RWPE1 (cell line): Measurements from ENCODE around the gene FLOT2.
A peak's percentile ranks its signal among the peaks of the same experiment; 100 is the strongest.

Source experiments
- CTCF ChIA-PET: fragments of 350-600 bp; sonication (Branson Sonifier 250); formaldehyde crosslinking; extraction: SDS; loops from one replicate; lab custom pipeline; 2021; lab: Yijun Ruan, JAX
- POLR2A ChIA-PET: fragments of 400-600 bp; formaldehyde crosslinking; extraction: SDS; loops from one replicate; lab custom pipeline; 2020; ENCODE audit warnings: antibody characterized with exemption; ENCODE audit not compliant: low non-redundant PET; lab: Yijun Ruan, JAX
- DNase-seq: peaks from one replicate; pipeline ENCODE4 v3.0.0; 2012; ENCODE audit warnings: low spot score
- H3K27ac ChIP-seq: fragments of 450-650 bp; 2 replicates; pipeline ENCODE4 v1.5.1; 2017
- TF ChIP-seq, protein P1 (sequence below): fragments of 450-650 bp; conservative IDR thresholded peaks from 2 replicates; pipeline ENCODE4 v1.5.1; 2017; ENCODE audit warnings: low read depth, mild to moderate bottlenecking

FLOT2 gene

DNA sequence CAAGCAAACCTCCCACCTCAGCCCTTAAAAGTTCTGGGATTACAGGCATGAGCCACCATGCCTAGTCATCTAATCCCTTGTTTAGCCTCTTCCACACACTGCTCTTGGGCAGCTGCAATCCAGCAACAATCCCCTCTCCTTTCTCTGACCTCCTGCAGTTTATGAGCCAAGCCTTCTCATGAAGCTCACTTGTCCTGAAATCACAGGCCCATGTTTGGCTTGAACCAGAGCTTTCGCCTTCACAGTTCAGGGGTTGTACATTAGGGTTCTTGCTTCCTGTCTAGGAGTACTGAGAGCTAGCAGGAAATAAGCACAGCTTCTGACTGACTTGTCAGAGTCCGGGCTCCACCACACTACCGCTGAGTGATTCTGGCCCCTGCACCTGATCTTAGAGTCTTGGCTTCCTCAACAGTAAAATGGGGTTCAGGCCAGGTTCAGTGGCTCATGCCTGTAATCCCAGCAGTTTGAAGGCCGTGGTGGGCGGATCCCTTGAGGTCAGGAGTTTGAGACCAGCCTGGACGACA is 26.4 kb downstream of the FLOT2 start:
- ChIA-PET POLR2A (no interaction called here), CTCF (interaction anchor here (1.3 kb wide), 1 partner anchor 107 kb away, joined by 5 read pairs; no protein-coding TSS in a partner anchor)
- no peak overlapping the region for H3K27ac ChIP-seq
- DNase-seq, result no peak
- TF ChIP-seq, protein P1, sequence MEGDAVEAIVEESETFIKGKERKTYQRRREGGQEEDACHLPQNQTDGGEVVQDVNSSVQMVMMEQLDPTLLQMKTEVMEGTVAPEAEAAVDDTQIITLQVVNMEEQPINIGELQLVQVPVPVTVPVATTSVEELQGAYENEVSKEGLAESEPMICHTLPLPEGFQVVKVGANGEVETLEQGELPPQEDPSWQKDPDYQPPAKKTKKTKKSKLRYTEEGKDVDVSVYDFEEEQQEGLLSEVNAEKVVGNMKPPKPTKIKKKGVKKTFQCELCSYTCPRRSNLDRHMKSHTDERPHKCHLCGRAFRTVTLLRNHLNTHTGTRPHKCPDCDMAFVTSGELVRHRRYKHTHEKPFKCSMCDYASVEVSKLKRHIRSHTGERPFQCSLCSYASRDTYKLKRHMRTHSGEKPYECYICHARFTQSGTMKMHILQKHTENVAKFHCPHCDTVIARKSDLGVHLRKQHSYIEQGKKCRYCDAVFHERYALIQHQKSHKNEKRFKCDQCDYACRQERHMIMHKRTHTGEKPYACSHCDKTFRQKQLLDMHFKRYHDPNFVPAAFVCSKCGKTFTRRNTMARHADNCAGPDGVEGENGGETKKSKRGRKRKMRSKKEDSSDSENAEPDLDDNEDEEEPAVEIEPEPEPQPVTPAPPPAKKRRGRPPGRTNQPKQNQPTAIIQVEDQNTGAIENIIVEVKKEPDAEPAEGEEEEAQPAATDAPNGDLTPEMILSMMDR, result no peak

DNA sequence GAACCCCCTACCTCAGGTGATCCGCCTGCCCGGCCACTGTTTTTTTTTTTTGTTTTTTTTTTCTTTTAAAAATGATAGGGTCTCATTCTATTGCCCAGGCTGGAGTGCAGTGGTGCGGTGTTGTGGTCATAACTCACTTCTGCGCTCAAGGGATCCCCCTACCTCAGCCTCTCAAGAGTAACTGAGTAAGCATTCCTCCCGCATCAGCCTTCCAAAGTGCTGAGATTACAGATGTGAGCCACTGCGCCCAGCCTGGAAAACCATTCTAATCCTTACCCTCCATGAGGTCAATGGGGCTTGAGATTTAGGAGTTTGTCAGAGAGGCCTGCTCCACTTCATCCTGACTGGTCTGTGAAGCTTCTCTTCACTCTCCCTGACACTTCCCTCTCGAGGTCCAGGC is 30.3 kb downstream of the FLOT2 start:
- H3K27ac ChIP-seq, result no peak overlapping the region
- DNase-seq, result no peak
- ChIA-PET POLR2A (no interaction called here), CTCF (interaction anchor here (0.6 kb wide), 1 partner anchor 55 kb away, joined by 5 read pairs; no protein-coding TSS in a partner anchor)
- TF ChIP-seq, protein P1, result no peak

DNA sequence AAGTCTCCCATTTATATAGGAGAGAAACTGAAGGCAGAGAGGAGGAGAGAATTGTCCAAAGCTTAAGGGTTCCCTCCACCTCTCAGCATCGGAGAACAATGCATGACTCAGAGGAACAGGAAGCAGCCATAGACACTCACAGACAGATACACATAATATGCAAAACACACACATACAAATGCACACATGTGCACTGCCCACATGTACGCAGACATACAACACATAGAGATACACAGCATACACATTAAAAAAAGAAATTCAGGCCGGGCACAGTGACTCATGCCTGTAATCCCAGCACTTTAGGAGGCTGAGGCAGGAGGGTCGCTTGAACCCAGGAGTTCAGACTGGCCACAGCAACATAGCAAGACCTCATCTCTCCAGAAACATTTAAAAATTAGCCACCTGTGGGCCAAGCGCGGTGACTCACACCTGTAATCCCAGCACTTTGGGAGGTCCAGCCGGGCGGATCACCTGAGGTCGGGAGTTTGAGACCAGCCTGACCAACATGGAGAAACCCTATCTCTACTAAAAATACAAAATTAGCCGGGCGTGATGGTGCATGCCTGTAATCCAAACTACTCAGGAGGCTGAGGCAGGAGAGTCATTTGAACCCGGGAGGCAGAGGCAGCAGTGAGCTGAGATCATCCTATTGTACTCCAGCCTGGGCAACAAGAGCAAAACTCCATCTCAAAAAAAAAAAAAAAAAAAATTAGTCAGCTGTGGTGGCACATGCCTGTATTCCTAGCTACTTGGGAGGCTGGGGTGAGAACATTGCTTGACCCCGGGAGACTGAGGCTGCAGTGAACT is 31.4 kb downstream of the FLOT2 start:
- no peak overlapping the region for H3K27ac ChIP-seq
- TF ChIP-seq, protein P1, result no peak
- CTCF ChIA-PET, result interaction anchor here (0.6 to 0.7 kb wide), 4 partner anchors 13 to 254 kb away, joined by 3 to 4 read pairs (median 3); no protein-coding TSS in a partner anchor
- POLR2A ChIA-PET, result no interaction called here
- DNase-seq, result no peak

DNA sequence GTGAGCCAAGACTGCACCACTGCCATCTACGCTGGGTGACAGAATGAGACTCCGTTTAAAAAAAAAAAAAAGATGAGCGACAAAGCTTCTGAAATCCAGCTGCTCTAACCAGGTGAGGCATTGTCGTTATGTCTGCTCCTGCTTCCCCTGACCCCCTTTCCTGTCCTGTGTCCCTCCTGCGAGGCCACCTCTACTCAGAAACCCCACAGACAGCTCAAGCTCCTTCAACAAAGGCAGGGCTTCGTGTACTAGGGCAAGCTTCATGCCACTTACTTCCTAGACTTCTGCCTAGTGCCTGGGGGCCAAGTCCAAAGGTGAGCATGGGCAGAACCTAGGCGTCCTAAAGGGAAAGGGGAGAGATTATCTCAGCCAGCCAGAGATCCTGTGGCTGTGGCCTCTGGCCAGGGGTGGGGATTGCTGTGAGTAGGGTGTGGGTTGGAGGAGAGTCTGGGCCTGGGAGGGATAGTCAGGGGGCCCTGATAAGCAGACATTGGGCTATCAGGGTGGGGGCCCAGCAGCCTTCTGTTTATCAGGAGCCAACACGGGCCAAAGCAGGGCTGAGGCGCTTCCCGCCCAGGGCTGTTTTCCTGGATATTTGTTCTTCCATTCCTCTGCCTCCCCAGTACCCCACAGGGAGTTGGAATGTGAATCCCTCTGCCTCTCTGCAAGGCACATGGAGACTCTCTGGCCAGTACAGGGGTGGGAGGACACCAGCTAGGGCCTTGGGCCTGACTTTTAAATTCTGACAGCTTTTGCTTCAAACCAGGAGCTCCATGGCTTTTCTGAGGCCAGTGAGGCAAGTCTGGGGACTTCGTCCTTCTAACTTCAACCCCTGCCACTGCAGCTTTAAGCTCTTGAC is 32.3 kb downstream of the FLOT2 start:
- TF ChIP-seq, protein P1, result no peak
- no peak for DNase-seq
- POLR2A ChIA-PET, result no interaction called here
- CTCF ChIA-PET, result interaction anchor here (0.6 to 0.7 kb wide), 3 partner anchors 13 to 42 kb away, joined by 3 to 4 read pairs (median 4); no protein-coding TSS in a partner anchor
- 0 out of 2 replicates have a peak overlapping the region, but pooled peaks have one; percentile 5 for H3K27ac ChIP-seq

DNA sequence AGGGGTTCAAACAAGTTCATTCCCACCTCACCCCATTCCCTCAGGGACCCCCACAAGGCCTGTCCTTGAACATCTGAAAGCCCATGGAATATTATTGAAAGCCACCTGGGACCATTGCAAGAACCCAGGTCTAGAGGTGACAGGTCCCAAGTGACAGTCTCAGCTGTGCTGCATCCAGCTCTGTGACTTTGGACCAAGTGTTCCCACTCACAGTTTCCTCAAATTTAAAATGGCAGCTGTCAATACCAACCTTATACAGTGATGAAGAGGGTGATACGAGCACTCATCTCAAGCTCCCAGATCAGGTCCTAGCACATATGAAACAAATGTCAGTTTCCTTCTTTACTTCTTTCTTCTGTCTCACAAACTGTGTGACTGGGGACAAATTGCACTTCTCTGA is 33.6 kb downstream of the FLOT2 start:
- no peak overlapping the region for H3K27ac ChIP-seq
- ChIA-PET CTCF (interaction anchor here (1.1 kb wide), 1 partner anchor 34 kb away, joined by 3 read pairs; the partner anchor contains the start of gene FLOT2), POLR2A (no interaction called here)
- TF ChIP-seq, protein P1, result no peak
- no peak for DNase-seq

DNA sequence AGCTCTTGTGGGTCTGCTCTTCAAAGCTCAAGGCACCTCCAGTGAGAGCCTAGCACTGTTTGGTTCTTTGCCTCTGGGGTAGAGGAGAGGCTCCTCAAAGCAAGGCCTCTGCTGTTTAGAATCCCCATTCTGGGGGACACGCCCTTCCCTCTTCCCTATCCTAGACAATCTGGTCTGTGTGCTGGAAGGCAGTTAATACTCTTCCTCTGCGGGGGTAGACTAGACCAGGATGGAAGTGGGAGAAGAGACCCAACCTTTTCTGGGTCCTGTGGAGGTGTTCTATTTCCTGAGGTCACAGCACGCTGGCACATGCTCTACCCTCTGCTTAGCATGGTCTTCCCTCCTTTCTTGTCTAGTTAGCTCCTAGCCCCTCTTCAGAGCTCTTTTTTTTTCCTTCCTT is 35.0 kb downstream of the FLOT2 start:
- ChIA-PET CTCF (interaction anchor here (1.4 kb wide), 1 partner anchor 16 kb away, joined by 3 read pairs; no protein-coding TSS in a partner anchor), POLR2A (no interaction called here)
- no peak for DNase-seq
- peak overlapping the region; percentile 33 for H3K27ac ChIP-seq
- TF ChIP-seq, protein P1, result no peak
